ENCODE results near the gene DENND2D.
A peak's percentile ranks its signal among the peaks of the same experiment; 100 is the strongest.
"Not testable (repeated sequence)": the region's sequence is repeated elsewhere in the genome, so short reads cannot be mapped to it uniquely, and the experiment has no call there.

DENND2D gene

GRCh38 chr1:111221633-111222291 is 21.3 kb upstream of the DENND2D start:
- peak in 2 of 5 experiments; percentile 58 to 95 for DNase-seq

GRCh38 chr1:111221276-111221632 is 20.8 kb upstream of the DENND2D start:
- no peak for DNase-seq

GRCh38 chr1:111220302-111220890 is 19.9 kb upstream of the DENND2D start:
- DNase-seq: no peak

- peak in 2 of 5 experiments; percentile 29 to 80 for DNase-seq
Measured at GRCh38 chr1:111219557-111220286, 19.3 kb upstream of the DENND2D start.

GRCh38 chr1:111218701-111219556 is 18.5 kb upstream of the DENND2D start:
- DNase-seq: peak in 1 of 5 experiments; percentile 32

- peak in 1 of 5 experiments; percentile 75 for DNase-seq
Measured at GRCh38 chr1:111217183-111217910, 16.9 kb upstream of the DENND2D start.

- peak in 1 of 5 experiments; percentile 35 for DNase-seq
Measured at GRCh38 chr1:111216751-111217150, 16.3 kb upstream of the DENND2D start.

GRCh38 chr1:111215285-111215684 is 14.8 kb upstream of the DENND2D start:
- DNase-seq: not testable (repeated sequence)

- peak in 3 of 5 experiments; percentile 8 to 80 (median 22) for DNase-seq
Measured at GRCh38 chr1:111214884-111215283, 14.4 kb upstream of the DENND2D start.

- peak in 1 of 5 experiments; percentile 62 for DNase-seq
Measured at GRCh38 chr1:111214074-111214801, 13.8 kb upstream of the DENND2D start.

- DNase-seq: peak in 1 of 5 experiments; percentile 47
Measured at GRCh38 chr1:111213412-111213811, 13.0 kb upstream of the DENND2D start.

- DNase-seq: no peak
Measured at GRCh38 chr1:111212634-111213335, 12.3 kb upstream of the DENND2D start.

- DNase-seq: no peak
Measured at GRCh38 chr1:111211921-111212320, 11.5 kb upstream of the DENND2D start.

GRCh38 chr1:111209622-111210021 is 9.2 kb upstream of the DENND2D start:
- DNase-seq: no peak

- no peak for DNase-seq
Measured at GRCh38 chr1:111208921-111209320, 8.5 kb upstream of the DENND2D start.

- DNase-seq: no peak
Measured at GRCh38 chr1:111205714-111206050, 5.2 kb upstream of the DENND2D start.

- DNase-seq: no peak
Measured at GRCh38 chr1:111204983-111205713, 4.7 kb upstream of the DENND2D start.

- DNase-seq: peak; percentile 50 to 81 (median 64)
Measured at GRCh38 chr1:111204201-111204982, 3.9 kb upstream of the DENND2D start.

- DNase-seq: peak; percentile 62 to 94 (median 79)
Measured at GRCh38 chr1:111203681-111204200, 3.3 kb upstream of the DENND2D start.
